ENCODE results near the gene PARD6B. TPM values are rescaled to one million over a fixed set of nuclear protein-coding genes. Genes with fewer than 3 reads are reported as not detected.
"Not testable (repeated sequence)": the region's sequence is repeated elsewhere in the genome, so short reads cannot be mapped to it uniquely, and the experiment has no call there.

The PARD6B gene
- total and polyA plus RNA-seq, 2 of the 13 experiments (the other 11 are each of a cell fraction or from before 2014, with no cell fraction given): 6.9 to 22.2 TPM

DNA sequence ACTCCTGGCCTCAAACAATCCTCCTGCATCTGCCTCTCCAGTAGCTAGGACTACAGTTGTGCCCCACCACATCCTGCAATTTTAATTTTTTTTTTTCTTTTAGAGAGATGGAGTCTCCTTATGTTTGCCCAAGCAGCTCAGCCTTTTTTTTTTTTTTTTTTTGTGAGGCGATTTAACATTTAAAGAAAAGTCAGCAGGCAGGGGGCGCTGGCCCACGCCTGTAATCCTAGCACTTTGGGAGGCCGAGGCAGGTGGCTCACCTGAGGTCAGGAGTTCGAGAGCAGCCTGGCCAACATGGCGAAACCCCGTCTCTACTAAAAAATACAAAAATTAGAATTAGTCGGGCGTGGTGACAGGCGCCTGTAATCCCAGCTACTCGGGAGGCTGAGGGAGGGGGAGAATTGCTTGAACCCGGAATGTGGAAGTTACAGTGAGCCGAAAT lies 62.2 kb downstream of the PARD6B start:
- intact Hi-C loops (cut with micrococcal nuclease; ENCODE audit: unreplicated experiment): loop anchor here (5.0 kb wide), 2 partner anchors 189 to 514 kb away; no protein-coding TSS in a partner anchor
- H3K9ac ChIP-seq (ENCODE audit: insufficient read depth, low read depth, low read length); H2AFZ ChIP-seq (ENCODE audit: low read length); ATAC-seq; H3K36me3 ChIP-seq (replicated peaks in 1 of 2; ENCODE audit: control insufficient read depth in 1 of 2, insufficient read depth in 2 of 2, low read length in 2 of 2); H3K27me3 ChIP-seq (ENCODE audit: control insufficient read depth in 1 of 2, insufficient read depth in 2 of 2, low read length in 2 of 2); BruUV-seq (replicated peaks); H4K20me1 ChIP-seq (ENCODE audit: insufficient read depth, low read length); H3K27ac ChIP-seq (ENCODE audit: extremely low read length, insufficient read depth, low read length); FAIRE-seq; H3K4me3 ChIP-seq (replicated peaks in 1 of 3; ENCODE audit: insufficient read depth in 1 of 3, low read depth in 2 of 3, low read length in 3 of 3); H3K79me2 ChIP-seq (ENCODE audit: insufficient read depth, low read length); H3K9me3 ChIP-seq (ENCODE audit: low read length); TF ChIP-seq NR2F6 (CRISPR knock-in tag; IDR thresholded peaks at IDR 0.05): not testable (repeated sequence)
- DNase-seq (ENCODE audit: low spot score): peak; percentile 62
- POLR2A ChIA-PET: interaction anchor here (0.6 to 2.9 kb wide), 8 partner anchors 25 to 165 kb away, joined by 3 to 29 read pairs (median 6); partner anchors contain the start of genes ADNP, DPM1, MOCS3 and PARD6B
- CTCF ChIA-PET (ENCODE audit: low intra/inter-chr PET ratio, low total read pairs): interaction anchor here (2.1 to 3.3 kb wide), 3 partner anchors 25 to 513 kb away, joined by 8 to 62 read pairs (median 18); partner anchors contain the start of gene ADNP
- Histone ChIP-seq H3K4me1 (ENCODE audit: insufficient read depth, low read length) (peaks cover 48% of the 10 kb centered on the region), H3K4me2 (ENCODE audit: low read depth, low read length) (peak overlapping the region; percentile 67)
- 57% methylated on average over 13 of the region's 13 CpGs for WGBS (ENCODE audit: low lambda C conversion rate)
- in situ Hi-C loops (cut with HindIII; ENCODE audit: extremely low pct_ligation_motif_present, low pct_unique_long_range_greater_than_20kb): loop anchor here (10.0 to 25.0 kb wide), 2 partner anchors 141 to 519 kb away; partner anchors contain the start of gene ADNP
- peak; percentile 44; the same call in 1 of the 2 replicates for TF ChIP-seq PITX1 (CRISPR knock-in tag; IDR thresholded peaks at IDR 0.05)
- TF ChIP-seq ZEB1 (IDR thresholded peaks at IDR 0.05; ENCODE audit: insufficient replicate concordance, low read depth): peak; percentile 38
- TF ChIP-seq GATAD2A (CRISPR knock-in tag; IDR thresholded peaks at IDR 0.05): 0 out of 2 replicates have a peak, but pooled peaks have one; percentile 27
- TF ChIP-seq, protein P1, sequence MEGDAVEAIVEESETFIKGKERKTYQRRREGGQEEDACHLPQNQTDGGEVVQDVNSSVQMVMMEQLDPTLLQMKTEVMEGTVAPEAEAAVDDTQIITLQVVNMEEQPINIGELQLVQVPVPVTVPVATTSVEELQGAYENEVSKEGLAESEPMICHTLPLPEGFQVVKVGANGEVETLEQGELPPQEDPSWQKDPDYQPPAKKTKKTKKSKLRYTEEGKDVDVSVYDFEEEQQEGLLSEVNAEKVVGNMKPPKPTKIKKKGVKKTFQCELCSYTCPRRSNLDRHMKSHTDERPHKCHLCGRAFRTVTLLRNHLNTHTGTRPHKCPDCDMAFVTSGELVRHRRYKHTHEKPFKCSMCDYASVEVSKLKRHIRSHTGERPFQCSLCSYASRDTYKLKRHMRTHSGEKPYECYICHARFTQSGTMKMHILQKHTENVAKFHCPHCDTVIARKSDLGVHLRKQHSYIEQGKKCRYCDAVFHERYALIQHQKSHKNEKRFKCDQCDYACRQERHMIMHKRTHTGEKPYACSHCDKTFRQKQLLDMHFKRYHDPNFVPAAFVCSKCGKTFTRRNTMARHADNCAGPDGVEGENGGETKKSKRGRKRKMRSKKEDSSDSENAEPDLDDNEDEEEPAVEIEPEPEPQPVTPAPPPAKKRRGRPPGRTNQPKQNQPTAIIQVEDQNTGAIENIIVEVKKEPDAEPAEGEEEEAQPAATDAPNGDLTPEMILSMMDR (CRISPR knock-in tag; IDR thresholded peaks at IDR 0.05): peak; percentile 55
- TF ChIP-seq BRCA1 (CRISPR knock-in tag; IDR thresholded peaks at IDR 0.05): 0 out of 2 replicates have a peak, but pooled peaks have one; percentile 45
- TF ChIP-seq NR2F6 (IDR thresholded peaks at IDR 0.05): peak; percentile 2; the same call in 1 of the 2 replicates
- peak; percentile 24; the same call in 1 of the 2 replicates for TF ChIP-seq HNF1B (CRISPR knock-in tag; IDR thresholded peaks at IDR 0.05)
- TF ChIP-seq, protein P2, sequence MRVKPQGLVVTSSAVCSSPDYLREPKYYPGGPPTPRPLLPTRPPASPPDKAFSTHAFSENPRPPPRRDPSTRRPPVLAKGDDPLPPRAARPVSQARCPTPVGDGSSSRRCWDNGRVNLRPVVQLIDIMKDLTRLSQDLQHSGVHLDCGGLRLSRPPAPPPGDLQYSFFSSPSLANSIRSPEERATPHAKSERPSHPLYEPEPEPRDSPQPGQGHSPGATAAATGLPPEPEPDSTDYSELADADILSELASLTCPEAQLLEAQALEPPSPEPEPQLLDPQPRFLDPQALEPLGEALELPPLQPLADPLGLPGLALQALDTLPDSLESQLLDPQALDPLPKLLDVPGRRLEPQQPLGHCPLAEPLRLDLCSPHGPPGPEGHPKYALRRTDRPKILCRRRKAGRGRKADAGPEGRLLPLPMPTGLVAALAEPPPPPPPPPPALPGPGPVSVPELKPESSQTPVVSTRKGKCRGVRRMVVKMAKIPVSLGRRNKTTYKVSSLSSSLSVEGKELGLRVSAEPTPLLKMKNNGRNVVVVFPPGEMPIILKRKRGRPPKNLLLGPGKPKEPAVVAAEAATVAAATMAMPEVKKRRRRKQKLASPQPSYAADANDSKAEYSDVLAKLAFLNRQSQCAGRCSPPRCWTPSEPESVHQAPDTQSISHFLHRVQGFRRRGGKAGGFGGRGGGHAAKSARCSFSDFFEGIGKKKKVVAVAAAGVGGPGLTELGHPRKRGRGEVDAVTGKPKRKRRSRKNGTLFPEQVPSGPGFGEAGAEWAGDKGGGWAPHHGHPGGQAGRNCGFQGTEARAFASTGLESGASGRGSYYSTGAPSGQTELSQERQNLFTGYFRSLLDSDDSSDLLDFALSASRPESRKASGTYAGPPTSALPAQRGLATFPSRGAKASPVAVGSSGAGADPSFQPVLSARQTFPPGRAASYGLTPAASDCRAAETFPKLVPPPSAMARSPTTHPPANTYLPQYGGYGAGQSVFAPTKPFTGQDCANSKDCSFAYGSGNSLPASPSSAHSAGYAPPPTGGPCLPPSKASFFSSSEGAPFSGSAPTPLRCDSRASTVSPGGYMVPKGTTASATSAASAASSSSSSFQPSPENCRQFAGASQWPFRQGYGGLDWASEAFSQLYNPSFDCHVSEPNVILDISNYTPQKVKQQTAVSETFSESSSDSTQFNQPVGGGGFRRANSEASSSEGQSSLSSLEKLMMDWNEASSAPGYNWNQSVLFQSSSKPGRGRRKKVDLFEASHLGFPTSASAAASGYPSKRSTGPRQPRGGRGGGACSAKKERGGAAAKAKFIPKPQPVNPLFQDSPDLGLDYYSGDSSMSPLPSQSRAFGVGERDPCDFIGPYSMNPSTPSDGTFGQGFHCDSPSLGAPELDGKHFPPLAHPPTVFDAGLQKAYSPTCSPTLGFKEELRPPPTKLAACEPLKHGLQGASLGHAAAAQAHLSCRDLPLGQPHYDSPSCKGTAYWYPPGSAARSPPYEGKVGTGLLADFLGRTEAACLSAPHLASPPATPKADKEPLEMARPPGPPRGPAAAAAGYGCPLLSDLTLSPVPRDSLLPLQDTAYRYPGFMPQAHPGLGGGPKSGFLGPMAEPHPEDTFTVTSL (CRISPR knock-in tag; IDR thresholded peaks at IDR 0.05; ENCODE audit: borderline replicate concordance): 0 out of 2 replicates have a peak, but pooled peaks have one; percentile 26
- 0 out of 2 replicates have a peak, but pooled peaks have one; percentile 6 for TF ChIP-seq ZNF510 (CRISPR knock-in tag; IDR thresholded peaks at IDR 0.05; ENCODE audit: low read depth)
- 0 out of 2 replicates have a peak, but pooled peaks have one; percentile 50 for TF ChIP-seq ZNF234 (CRISPR knock-in tag; conservative IDR thresholded peaks at IDR 0.05)
- TF ChIP-seq ZFP90 (CRISPR knock-in tag; IDR thresholded peaks at IDR 0.05; ENCODE audit: borderline replicate concordance): 0 out of 2 replicates have a peak, but pooled peaks have one; percentile 26

All from HepG2 (cell line).